GM20000 (cell line): ENCODE results near the gene NAXD.

Experiments
- DNase-seq: peaks from one replicate; pipeline ENCODE4 v3.0.0; 2012; ENCODE audit warnings: low spot score
- TF ChIP-seq, protein P1 (sequence below): IDR thresholded peaks from 2 replicates; pipeline ENCODE4 v1.5.1; 2012; ENCODE audit warnings: mild to moderate bottlenecking, control low read depth; ENCODE audit errors: extremely low read depth, missing control alignments

NAXD gene

DNA sequence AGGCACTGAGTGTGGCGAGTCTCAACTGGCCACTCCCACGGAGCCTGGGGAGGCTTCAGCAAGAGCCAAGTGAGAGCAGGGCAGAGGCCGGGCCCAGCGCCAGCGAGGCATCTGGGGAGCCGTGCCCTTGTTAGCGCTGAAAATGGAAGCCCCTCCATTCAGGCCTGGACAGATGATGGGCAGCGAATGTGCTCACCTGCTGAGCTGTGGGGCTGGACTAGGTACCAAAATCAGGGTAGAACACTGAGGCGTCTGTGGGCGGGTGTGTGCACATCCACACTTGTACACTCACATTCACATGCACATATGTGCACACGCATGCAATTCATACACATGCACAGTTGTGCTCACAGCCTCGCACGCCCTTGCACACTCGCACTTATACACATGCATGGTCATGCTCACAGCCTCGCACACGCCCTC is 20.7 kb downstream of the NAXD start:
- DNase-seq: no peak
- TF ChIP-seq, protein P1, sequence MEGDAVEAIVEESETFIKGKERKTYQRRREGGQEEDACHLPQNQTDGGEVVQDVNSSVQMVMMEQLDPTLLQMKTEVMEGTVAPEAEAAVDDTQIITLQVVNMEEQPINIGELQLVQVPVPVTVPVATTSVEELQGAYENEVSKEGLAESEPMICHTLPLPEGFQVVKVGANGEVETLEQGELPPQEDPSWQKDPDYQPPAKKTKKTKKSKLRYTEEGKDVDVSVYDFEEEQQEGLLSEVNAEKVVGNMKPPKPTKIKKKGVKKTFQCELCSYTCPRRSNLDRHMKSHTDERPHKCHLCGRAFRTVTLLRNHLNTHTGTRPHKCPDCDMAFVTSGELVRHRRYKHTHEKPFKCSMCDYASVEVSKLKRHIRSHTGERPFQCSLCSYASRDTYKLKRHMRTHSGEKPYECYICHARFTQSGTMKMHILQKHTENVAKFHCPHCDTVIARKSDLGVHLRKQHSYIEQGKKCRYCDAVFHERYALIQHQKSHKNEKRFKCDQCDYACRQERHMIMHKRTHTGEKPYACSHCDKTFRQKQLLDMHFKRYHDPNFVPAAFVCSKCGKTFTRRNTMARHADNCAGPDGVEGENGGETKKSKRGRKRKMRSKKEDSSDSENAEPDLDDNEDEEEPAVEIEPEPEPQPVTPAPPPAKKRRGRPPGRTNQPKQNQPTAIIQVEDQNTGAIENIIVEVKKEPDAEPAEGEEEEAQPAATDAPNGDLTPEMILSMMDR: no peak

DNA sequence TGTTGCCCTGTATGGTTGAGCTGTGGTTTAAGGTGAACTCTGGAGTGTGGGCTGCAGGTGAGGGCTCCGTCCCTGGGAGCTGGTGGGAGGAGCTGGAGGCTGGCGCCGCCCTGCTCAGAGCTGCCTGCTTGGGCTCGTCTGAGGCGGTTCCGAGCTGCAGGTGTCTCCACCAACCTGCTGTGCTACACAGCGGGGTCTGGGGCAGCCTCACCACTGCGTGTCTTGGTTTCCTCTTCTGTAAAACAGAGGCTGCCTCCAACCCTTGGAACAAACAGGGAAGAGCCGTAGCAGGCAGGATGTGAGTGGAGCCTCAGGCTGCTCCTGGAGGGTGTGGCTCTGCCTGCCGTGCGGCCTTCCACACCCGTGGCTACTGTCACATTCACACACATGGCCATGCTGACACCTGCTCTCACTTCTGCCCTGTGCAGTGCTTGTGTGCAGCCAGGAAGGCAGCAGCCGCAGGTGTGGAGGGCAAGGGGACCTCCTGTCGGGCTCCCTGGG is 21.4 kb downstream of the NAXD start:
- no peak for DNase-seq
- TF ChIP-seq, protein P1: no peak

DNA sequence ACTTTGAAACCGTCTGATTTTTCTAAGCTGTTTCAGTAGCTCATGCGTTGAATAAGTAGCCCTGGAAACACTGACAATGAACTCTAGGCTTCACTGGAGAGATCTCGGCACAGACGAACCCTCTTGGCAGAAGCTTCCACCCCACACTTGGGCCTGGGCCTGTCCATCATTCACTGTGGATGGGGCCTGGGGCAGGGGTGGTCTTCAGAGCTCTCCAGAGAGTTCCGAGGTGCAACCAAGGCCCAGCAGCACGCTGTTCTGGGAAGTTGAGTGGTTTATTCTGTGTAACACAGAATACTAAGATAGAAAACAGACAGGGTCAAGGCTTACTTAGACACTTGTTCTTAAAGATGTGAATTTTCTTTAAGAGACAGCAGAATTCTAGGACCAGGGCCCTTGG is 21.9 kb downstream of the NAXD start:
- TF ChIP-seq, protein P1: no peak

DNA sequence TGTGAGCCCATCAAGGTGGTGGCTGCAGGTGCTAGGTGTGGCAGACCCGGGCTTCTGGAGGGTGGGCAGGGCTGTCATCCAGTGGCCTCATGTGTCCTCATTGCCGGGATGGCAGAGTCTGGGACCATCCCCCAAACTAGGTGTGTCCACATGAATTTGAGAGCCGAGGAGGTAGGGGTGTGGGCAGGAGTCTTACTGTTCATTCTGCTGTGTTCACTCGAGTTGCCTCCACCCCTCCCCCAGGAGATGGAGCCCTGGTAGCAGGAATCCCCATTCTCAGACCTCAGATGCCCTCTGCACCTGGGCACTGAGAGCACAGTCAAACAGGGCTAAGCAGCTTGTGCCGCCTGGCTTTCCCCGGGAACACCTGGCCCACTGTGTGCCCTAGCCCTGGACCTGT is 22.4 kb downstream of the NAXD start:
- TF ChIP-seq, protein P1: no peak
- no peak for DNase-seq

More for the DNA sequence above, 21.9 kb downstream of the NAXD start:
- DNase-seq: no peak

DNA sequence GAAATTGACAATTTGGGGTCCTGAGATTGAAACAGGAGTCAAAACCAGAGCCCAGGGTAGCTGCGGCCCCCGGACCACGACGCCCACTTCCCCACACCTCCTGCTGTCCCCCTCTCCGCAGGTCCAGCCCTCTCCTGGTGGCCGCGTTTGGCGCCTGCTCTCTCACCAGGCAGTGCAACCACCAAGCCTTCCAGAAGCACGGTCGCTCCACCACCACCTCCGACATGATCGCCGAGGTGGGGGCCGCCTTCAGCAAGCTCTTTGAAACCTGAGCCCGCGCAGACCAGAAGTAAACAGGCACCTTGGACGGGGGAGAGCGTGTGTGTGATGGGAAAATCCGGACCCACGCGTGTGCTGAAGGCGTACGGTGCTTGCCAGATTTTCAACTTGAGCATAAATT is 22.9 kb downstream of the NAXD start:
- DNase-seq: no peak
- TF ChIP-seq, protein P1: no peak

DNA sequence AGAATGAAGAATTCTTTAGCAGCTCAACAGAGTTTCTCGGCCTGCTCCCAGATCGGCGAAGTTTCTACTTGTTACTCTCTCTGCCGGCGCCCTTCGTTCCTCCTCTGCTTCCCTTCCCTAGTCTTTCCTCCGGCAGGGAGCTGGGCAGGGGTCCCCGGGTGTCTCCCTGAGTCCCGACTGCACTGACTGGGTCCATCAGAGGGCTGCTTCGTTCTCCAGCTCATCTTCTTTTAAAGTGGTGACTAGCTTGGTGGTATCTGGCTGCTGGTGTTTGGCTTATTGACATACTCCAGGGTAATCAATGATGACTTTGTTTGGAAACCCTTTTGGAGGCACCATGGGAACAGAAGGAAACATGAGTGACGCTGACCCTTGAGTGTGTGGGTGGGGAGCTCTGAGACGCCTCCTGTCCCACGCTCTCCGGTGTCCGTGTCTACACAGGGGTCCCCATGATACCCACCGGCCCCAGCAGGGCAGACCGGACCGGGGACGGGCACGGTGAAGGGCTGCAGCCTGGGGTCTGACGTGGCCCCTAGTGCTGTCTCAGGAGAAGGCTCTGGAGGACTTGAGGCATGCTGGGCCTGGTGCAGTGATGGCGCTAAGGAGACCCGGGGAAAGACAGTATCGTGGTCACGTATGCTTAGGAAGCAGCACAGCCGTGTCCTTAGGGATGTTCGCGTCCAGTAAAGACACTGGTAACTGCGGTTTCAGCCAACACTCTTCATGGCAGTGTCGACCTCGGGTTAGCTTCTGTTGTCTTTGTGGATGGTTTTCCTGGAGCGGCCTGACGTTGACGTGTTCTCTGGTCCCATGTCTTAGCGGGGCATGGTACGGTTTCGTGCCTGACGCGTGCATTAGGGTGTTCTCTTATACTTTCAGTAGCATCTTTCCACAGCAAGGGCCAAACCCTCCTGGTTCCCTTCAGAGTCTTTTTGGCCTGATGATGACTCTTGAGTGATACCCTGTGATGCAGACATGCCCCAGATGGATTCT is 23.8 kb downstream of the NAXD start:
- DNase-seq: no peak
- TF ChIP-seq, protein P1: no peak

DNA sequence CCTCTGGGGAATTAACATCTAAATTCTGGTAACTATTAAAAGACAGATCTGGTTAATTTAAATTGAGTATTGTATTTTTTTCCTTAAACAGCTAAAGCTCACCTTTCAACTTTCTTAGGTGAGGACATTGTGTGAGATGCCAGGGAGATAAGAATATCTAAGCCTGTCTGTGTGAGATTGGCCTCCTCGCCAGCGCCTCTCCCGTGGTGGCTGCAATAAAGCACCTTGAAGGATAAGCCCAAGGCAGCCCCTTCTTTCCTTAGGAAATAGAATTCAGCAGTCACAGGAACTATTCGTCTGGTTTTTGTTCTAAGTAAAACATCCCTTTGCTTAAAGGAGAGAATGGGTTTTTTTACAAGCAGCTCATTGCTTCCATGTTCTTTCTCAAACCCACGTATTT is 24.6 kb downstream of the NAXD start:
- DNase-seq: no peak
- TF ChIP-seq, protein P1: no peak
